CD4-positive, CD25-positive, alpha-beta regulatory T cell (primary cell): ENCODE results near the gene TRIM2. TPM values are rescaled to one million over a fixed set of nuclear protein-coding genes. Genes with fewer than 3 reads are reported as not detected.
A peak's percentile ranks its signal among the peaks of the same experiment; 100 is the strongest.

Experiments
- ATAC-seq, 2 donors: fragments of 150-1000 bp; cut with Tn5 transposase; one replicate each; pipeline ENCODE4 v1.10.0; 2021; ENCODE audit warnings: low read depth in 2 of 2, moderate number of reproducible peaks in 2 of 2, moderate library complexity in 1 of 2
- DNase-seq, 3 donors: peaks; one replicate each; pipeline versions ENCODE4 v3.0.0 to v3.0.0-alpha.2; 2012 to 2022; ENCODE audit warnings: mixed read lengths in 1 of 3
- H3K27ac ChIP-seq: one replicate; pipeline ENCODE4 v1.7.0; 2013; ENCODE audit warnings: mild to moderate bottlenecking, low read length; ENCODE audit not compliant: insufficient read depth, poor library complexity, severe bottlenecking
- H3K27me3 ChIP-seq: one replicate; pipeline ENCODE4 v1.7.0; 2013; ENCODE audit warnings: low read length; ENCODE audit not compliant: control insufficient read depth, insufficient read depth
- H3K36me3 ChIP-seq: one replicate; pipeline ENCODE4 v1.7.0; 2013; ENCODE audit warnings: mild to moderate bottlenecking, low read length, moderate library complexity; ENCODE audit not compliant: control insufficient read depth, insufficient read depth
- H3K4me1 ChIP-seq: 2 replicates; pipeline ENCODE4 v1.7.0; 2013; ENCODE audit warnings: mild to moderate bottlenecking, low read length; ENCODE audit not compliant: insufficient read depth, control insufficient read depth, poor library complexity, severe bottlenecking
- H3K4me3 ChIP-seq: one replicate; pipeline ENCODE4 v1.7.0; 2013; ENCODE audit warnings: low read depth, mild to moderate bottlenecking, low read length, moderate library complexity
- H3K9me3 ChIP-seq, 2 experiments: 1 replicate in 1 of 2; 2 replicates in 1 of 2; pipeline ENCODE4 v1.7.0; 2013; ENCODE audit warnings: low read length in 2 of 2, mild to moderate bottlenecking in 1 of 2, moderate library complexity in 1 of 2; ENCODE audit not compliant: control insufficient read depth in 2 of 2
- H3K27ac Mint-ChIP-seq, 3 donors: one replicate each; pipeline ENCODE4 v1.8.0; 2020 to 2022; ENCODE audit warnings: mild to moderate bottlenecking in 3 of 3, mixed read lengths in 3 of 3, moderate library complexity in 2 of 3
- H3K27me3 Mint-ChIP-seq: one replicate; pipeline ENCODE4 v1.8.0; 2022; ENCODE audit warnings: mild to moderate bottlenecking, mixed read lengths
- H3K36me3 Mint-ChIP-seq: one replicate; pipeline ENCODE4 v1.8.0; 2020; ENCODE audit warnings: mixed read lengths
- H3K4me1 Mint-ChIP-seq, 4 donors: one replicate each; pipeline ENCODE4 v1.8.0; 2020 to 2022; ENCODE audit warnings: mixed read lengths in 4 of 4, mild to moderate bottlenecking in 1 of 4
- H3K4me3 Mint-ChIP-seq, 4 donors: one replicate each; pipeline ENCODE4 v1.8.0; 2020 to 2022; ENCODE audit warnings: mild to moderate bottlenecking in 4 of 4, mixed read lengths in 4 of 4, moderate library complexity in 3 of 4
- H3K9me3 Mint-ChIP-seq, 7 donors: one replicate each; pipeline ENCODE4 v1.8.0; 2020 to 2022; ENCODE audit warnings: mixed read lengths in 7 of 7, mild to moderate bottlenecking in 3 of 7, moderate library complexity in 2 of 7
- polyA plus RNA-seq, 4 donors: library from polyadenylated mRNA; unstranded; fragments of 300-500 nt; fragmentation: Illumina TruSeq; gene quantifications; one replicate each; pipeline ENCODE4 v1.2.3, GENCODE V29; 2021
- total RNA-seq: library from RNA; stranded (reverse); gene quantifications from one replicate; pipeline ENCODE4 v1.2.3, GENCODE V29; 2022

The TRIM2 gene
- total and polyA plus RNA-seq, 5 donors from 2014 or later, result 0.56 to 3.8 (median 1.0) TPM

- Mint-ChIP-seq H3K36me3 (no peaks in the 10 kb centered on the region), H3K27ac (no peak overlapping the region), H3K27me3 (peaks cover 5% of the 10 kb centered on the region), H3K4me1 (peaks cover 0 to 2% (median 0%) of the 10 kb centered on the region in 4 donors), H3K4me3 (no peak overlapping the region), H3K9me3 (no peaks in the 10 kb centered on the region)
- Histone ChIP-seq H3K27ac (no peak overlapping the region), H3K27me3 (peaks cover 21% of the 10 kb centered on the region), H3K36me3 (no peaks in the 10 kb centered on the region), H3K4me3 (no peak overlapping the region), H3K4me1 (no peaks in the 10 kb centered on the region), H3K9me3 (no peaks in the 10 kb centered on the region)
- DNase-seq (no peak), ATAC-seq (no peak)
Measured at GRCh38 chr4:153255233-153255632, 51.0 kb downstream of the TRIM2 start.

DNA sequence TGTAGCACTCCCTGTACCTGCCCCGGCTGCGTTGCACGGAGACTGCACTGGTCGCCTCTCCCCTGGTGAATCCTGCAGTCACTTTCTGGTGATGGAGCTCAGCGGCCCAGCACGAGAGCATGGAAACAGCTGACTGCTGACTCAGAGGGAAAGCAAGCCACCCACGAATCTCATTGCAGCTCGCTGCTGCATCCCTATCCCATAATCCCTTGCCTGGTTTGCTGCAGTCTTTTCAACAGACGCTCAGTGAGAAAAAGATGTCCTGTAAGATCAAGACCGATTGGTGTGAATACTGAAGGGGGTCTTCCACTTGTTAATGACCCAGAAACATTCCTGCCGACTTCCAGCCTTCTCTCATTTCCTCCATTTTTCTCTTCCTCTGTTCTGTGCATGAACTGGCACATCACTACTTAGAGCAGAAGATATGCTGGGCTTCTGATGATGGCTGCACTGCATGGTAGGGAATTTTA lies 52.9 kb downstream of the TRIM2 start:
- peaks cover 22% of the 10 kb centered on the region for H3K27me3 ChIP-seq
- peaks cover 6 to 8% of the 10 kb centered on the region in 2 experiments for H3K9me3 ChIP-seq
- Mint-ChIP-seq H3K9me3 (peaks cover 0 to 8% (median 0%) of the 10 kb centered on the region in 7 donors), H3K27me3 (peaks cover 17% of the 10 kb centered on the region), H3K36me3 (no peaks in the 10 kb centered on the region), H3K4me1 (no peaks in the 10 kb centered on the region), H3K4me3 (no peak overlapping the region), H3K27ac (no peak overlapping the region)
- ATAC-seq (peak; percentile 56 to 64), DNase-seq (peak in 1 of 3 donors; percentile 38)
- no peaks in the 10 kb centered on the region for H3K4me1 ChIP-seq
- H3K36me3 ChIP-seq, result no peaks in the 10 kb centered on the region
- no peak overlapping the region for H3K27ac ChIP-seq
- H3K4me3 ChIP-seq, result peak overlapping the region; percentile 38

- H3K36me3 Mint-ChIP-seq, result no peaks in the 10 kb centered on the region
- Histone ChIP-seq H3K27me3 (peaks cover 22% of the 10 kb centered on the region), H3K9me3 (peaks cover 7 to 8% of the 10 kb centered on the region in 2 experiments), H3K36me3 (no peaks in the 10 kb centered on the region), H3K4me1 (no peaks in the 10 kb centered on the region), H3K27ac (no peak overlapping the region), H3K4me3 (no peak overlapping the region)
- H3K27ac Mint-ChIP-seq, result no peak overlapping the region
- ATAC-seq (no peak), DNase-seq (no peak)
- no peak overlapping the region for H3K4me3 Mint-ChIP-seq
- H3K9me3 Mint-ChIP-seq, result peaks cover 0 to 13% (median 0%) of the 10 kb centered on the region in 7 donors
- H3K27me3 Mint-ChIP-seq, result peaks cover 18% of the 10 kb centered on the region
- no peaks in the 10 kb centered on the region for H3K4me1 Mint-ChIP-seq
Measured at GRCh38 chr4:153257991-153258390, 53.7 kb downstream of the TRIM2 start.

- Histone ChIP-seq H3K4me1 (no peaks in the 10 kb centered on the region), H3K36me3 (no peaks in the 10 kb centered on the region), H3K27ac (no peak overlapping the region), H3K9me3 (peaks cover 7 to 8% of the 10 kb centered on the region in 2 experiments), H3K27me3 (peaks cover 22% of the 10 kb centered on the region), H3K4me3 (no peak overlapping the region)
- DNase-seq (no peak), ATAC-seq (no peak)
- H3K36me3 Mint-ChIP-seq, result no peaks in the 10 kb centered on the region
- no peak overlapping the region for H3K27ac Mint-ChIP-seq
- peaks cover 0 to 13% (median 0%) of the 10 kb centered on the region in 7 donors for H3K9me3 Mint-ChIP-seq
- peaks cover 18% of the 10 kb centered on the region for H3K27me3 Mint-ChIP-seq
- H3K4me1 Mint-ChIP-seq, result no peaks in the 10 kb centered on the region
- H3K4me3 Mint-ChIP-seq, result no peak overlapping the region
Measured at GRCh38 chr4:153258750-153259149, 54.5 kb downstream of the TRIM2 start.

DNA sequence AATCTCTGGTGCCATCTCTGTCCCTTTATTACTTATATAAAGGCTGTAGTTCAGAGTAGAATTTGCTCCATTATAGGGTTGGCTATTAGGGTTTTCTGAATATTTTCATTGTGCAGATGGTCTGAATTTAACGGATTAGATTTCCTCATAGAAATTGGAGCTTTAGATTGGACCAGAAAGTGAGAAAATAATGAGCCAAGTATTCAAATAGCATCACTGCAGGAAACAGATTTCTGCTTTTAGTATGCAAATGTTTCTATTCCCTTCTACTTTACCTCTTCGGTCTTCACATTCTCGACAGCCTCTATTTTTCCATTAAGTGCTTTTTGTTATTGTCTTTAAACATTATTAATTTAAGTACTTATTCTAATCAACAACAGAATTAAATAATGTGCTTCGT lies 55.4 kb downstream of the TRIM2 start:
- Mint-ChIP-seq H3K27ac (no peak overlapping the region), H3K4me3 (no peak overlapping the region), H3K36me3 (no peaks in the 10 kb centered on the region), H3K4me1 (no peaks in the 10 kb centered on the region), H3K9me3 (peaks cover 0 to 13% (median 0%) of the 10 kb centered on the region in 7 donors), H3K27me3 (peaks cover 18% of the 10 kb centered on the region)
- peaks cover 7 to 8% of the 10 kb centered on the region in 2 experiments for H3K9me3 ChIP-seq
- no peak overlapping the region for H3K27ac ChIP-seq
- ATAC-seq (no peak), DNase-seq (no peak)
- H3K27me3 ChIP-seq, result peaks cover 22% of the 10 kb centered on the region
- H3K36me3 ChIP-seq, result no peaks in the 10 kb centered on the region
- H3K4me3 ChIP-seq, result no peak overlapping the region
- H3K4me1 ChIP-seq, result no peaks in the 10 kb centered on the region

- no peaks in the 10 kb centered on the region for H3K4me1 Mint-ChIP-seq
- H3K27ac Mint-ChIP-seq, result no peak overlapping the region
- Histone ChIP-seq H3K4me1 (no peaks in the 10 kb centered on the region), H3K27ac (no peak overlapping the region), H3K36me3 (no peaks in the 10 kb centered on the region), H3K9me3 (peaks cover 7 to 8% of the 10 kb centered on the region in 2 experiments), H3K4me3 (no peak overlapping the region), H3K27me3 (peaks cover 22% of the 10 kb centered on the region)
- H3K36me3 Mint-ChIP-seq, result no peaks in the 10 kb centered on the region
- H3K27me3 Mint-ChIP-seq, result peaks cover 18% of the 10 kb centered on the region
- H3K9me3 Mint-ChIP-seq, result peaks cover 0 to 13% (median 0%) of the 10 kb centered on the region in 7 donors
- no peak overlapping the region for H3K4me3 Mint-ChIP-seq
- ATAC-seq (no peak), DNase-seq (no peak)
Measured at GRCh38 chr4:153260132-153260531, 55.9 kb downstream of the TRIM2 start.

DNA sequence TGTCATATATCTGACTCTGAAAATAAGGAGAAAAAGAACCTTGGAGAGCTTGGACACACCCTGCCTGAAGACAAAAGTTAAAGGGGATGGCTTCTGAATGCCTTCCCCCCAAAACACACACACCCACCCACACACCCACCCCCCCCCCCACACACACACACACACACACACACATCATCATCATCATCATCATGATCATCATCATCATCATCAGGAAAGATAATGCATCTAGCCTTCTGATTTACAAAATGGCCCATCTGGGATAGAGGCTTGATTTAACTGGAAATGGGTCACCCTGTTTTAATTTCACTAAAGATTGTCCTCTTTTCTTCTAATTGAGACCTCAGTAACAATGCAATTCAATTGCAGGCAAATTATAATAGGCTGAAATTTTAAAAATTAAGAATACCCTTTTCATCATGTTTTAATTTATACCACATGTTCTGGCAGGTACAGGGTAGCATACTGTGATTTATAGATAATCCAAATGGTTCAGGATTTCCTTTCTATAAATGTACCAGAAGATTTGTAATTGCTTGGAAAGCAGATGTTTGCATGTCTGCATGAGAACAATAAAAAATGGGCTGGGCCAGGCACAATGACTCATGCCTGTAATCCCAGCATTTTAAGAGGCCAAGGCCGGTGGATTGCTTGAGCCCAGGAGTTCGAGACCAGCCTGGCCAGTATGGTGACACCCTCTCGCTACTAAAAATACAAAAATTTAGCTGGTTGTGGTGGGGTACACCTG lies 56.5 kb downstream of the TRIM2 start:
- peaks cover 7 to 8% of the 10 kb centered on the region in 2 experiments for H3K9me3 ChIP-seq
- peaks cover 17% of the 10 kb centered on the region for H3K27me3 ChIP-seq
- Mint-ChIP-seq H3K36me3 (no peaks in the 10 kb centered on the region), H3K4me1 (no peaks in the 10 kb centered on the region), H3K27me3 (peaks cover 18% of the 10 kb centered on the region), H3K27ac (no peak overlapping the region), H3K4me3 (no peak overlapping the region), H3K9me3 (peaks cover 0 to 13% (median 0%) of the 10 kb centered on the region in 7 donors)
- no peak overlapping the region for H3K4me3 ChIP-seq
- ATAC-seq, result no peak
- no peak for DNase-seq
- no peaks in the 10 kb centered on the region for H3K4me1 ChIP-seq
- H3K36me3 ChIP-seq, result no peaks in the 10 kb centered on the region
- H3K27ac ChIP-seq, result no peak overlapping the region

- Histone ChIP-seq H3K27me3 (peaks cover 11% of the 10 kb centered on the region), H3K27ac (no peak overlapping the region), H3K36me3 (no peaks in the 10 kb centered on the region), H3K4me3 (no peak overlapping the region), H3K9me3 (peaks cover 7 to 8% of the 10 kb centered on the region in 2 experiments), H3K4me1 (no peaks in the 10 kb centered on the region)
- Mint-ChIP-seq H3K27ac (no peak overlapping the region), H3K4me3 (no peak overlapping the region), H3K4me1 (no peaks in the 10 kb centered on the region), H3K27me3 (peaks cover 18% of the 10 kb centered on the region), H3K9me3 (peaks cover 0 to 13% (median 0%) of the 10 kb centered on the region in 7 donors), H3K36me3 (no peaks in the 10 kb centered on the region)
- ATAC-seq (no peak), DNase-seq (no peak)
Measured at GRCh38 chr4:153261461-153261860, 57.2 kb downstream of the TRIM2 start.
